Ovary (tissue), 3 donors: ENCODE measurements around the gene NTRK2.

Source experiments
- POLR2A ChIP-seq: fragments of 450-650 bp; IDR thresholded peaks from one replicate; pipeline ENCODE4 v1.6.1; 2017; ENCODE audit warnings: antibody characterized with exemption, mild to moderate bottlenecking, moderate library complexity
- TF ChIP-seq, protein P1 (sequence below), 3 donors: fragments of 450-650 bp in 2 of 3; fragments of 200-600 bp in 1 of 3; IDR thresholded peaks; one replicate each; pipeline versions ENCODE4 v1.5.1 to v1.8.0; 2016 to 2022; ENCODE audit warnings: antibody characterized with exemption in 3 of 3, mild to moderate bottlenecking in 1 of 3
- donor health status: DM: no; HTN: no; CAD: no.

DNA sequence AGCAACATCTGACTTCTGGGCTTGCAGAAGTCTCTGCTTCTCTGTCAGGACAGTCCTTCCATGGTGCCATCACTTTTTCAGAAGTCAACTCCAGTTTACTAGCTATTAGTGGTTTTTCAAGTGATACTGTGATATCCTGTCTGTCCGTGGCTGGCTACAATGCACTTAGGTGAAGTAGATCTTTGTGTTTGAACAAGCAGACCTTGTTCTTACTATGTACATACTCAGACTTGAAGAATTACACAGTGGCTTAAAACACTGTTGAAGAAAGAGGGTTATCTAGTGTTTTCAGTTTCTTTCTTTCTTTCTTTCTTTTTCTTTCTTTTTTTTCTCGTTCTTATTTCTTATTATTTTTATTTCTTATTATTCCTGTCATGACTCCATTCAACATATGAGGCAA lies 228.7 kb downstream of the NTRK2 start:
- TF ChIP-seq, protein P1, sequence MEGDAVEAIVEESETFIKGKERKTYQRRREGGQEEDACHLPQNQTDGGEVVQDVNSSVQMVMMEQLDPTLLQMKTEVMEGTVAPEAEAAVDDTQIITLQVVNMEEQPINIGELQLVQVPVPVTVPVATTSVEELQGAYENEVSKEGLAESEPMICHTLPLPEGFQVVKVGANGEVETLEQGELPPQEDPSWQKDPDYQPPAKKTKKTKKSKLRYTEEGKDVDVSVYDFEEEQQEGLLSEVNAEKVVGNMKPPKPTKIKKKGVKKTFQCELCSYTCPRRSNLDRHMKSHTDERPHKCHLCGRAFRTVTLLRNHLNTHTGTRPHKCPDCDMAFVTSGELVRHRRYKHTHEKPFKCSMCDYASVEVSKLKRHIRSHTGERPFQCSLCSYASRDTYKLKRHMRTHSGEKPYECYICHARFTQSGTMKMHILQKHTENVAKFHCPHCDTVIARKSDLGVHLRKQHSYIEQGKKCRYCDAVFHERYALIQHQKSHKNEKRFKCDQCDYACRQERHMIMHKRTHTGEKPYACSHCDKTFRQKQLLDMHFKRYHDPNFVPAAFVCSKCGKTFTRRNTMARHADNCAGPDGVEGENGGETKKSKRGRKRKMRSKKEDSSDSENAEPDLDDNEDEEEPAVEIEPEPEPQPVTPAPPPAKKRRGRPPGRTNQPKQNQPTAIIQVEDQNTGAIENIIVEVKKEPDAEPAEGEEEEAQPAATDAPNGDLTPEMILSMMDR (IDR thresholded peaks at IDR 0.05) = no peak
- TF ChIP-seq POLR2A = no peak
